Measurements from ENCODE around the gene DENND5B.
"Not testable (repeated sequence)": the region's sequence is repeated elsewhere in the genome, so short reads cannot be mapped to it uniquely, and the experiment has no call there.

The DENND5B gene

GRCh38 chr12:31440586-31440985 lies 150.3 kb downstream of the DENND5B start:
- Mint-ChIP-seq H3K27ac (no peak overlapping the region), H3K4me1 (no peaks in the 10 kb centered on the region), H3K9me3 (no peaks in the 10 kb centered on the region), H3K36me3 (no peaks in the 10 kb centered on the region), H3K4me3 (no peak overlapping the region)
- DNase-seq (ENCODE audit: low spot score in 2 of 2) = no peak
- ATAC-seq = no peak

GRCh38 chr12:31440134-31440533 lies 150.8 kb downstream of the DENND5B start:
- ATAC-seq (no peak), DNase-seq (ENCODE audit: low spot score in 2 of 2) (no peak)
- Mint-ChIP-seq H3K4me1 (no peaks in the 10 kb centered on the region), H3K27ac (no peak overlapping the region), H3K9me3 (no peaks in the 10 kb centered on the region), H3K36me3 (no peaks in the 10 kb centered on the region), H3K4me3 (no peak overlapping the region)

GRCh38 chr12:31431721-31432240 lies 159.2 kb downstream of the DENND5B start:
- no peak overlapping the region for H3K4me3 Mint-ChIP-seq
- H3K27ac Mint-ChIP-seq = no peak overlapping the region
- H3K4me1 Mint-ChIP-seq = no peaks in the 10 kb centered on the region
- DNase-seq (ENCODE audit: low spot score in 2 of 2) (no peak), ATAC-seq (no peak)
- no peaks in the 10 kb centered on the region for H3K9me3 Mint-ChIP-seq
- no peaks in the 10 kb centered on the region for H3K36me3 Mint-ChIP-seq

- Mint-ChIP-seq H3K9me3 (no peaks in the 10 kb centered on the region), H3K27ac (no peak overlapping the region), H3K4me3 (no peak overlapping the region), H3K36me3 (no peaks in the 10 kb centered on the region), H3K4me1 (no peaks in the 10 kb centered on the region)
- DNase-seq (ENCODE audit: low spot score in 2 of 2) = no peak
- ATAC-seq = no peak
Measured at GRCh38 chr12:31423405-31423804, 167.5 kb downstream of the DENND5B start.

- Mint-ChIP-seq H3K27ac (no peak overlapping the region), H3K4me3 (no peak overlapping the region), H3K9me3 (no peaks in the 10 kb centered on the region), H3K36me3 (no peaks in the 10 kb centered on the region), H3K4me1 (no peaks in the 10 kb centered on the region)
- ATAC-seq = no peak
- DNase-seq (ENCODE audit: low spot score in 2 of 2) = no peak
Measured at GRCh38 chr12:31412292-31412801, 178.6 kb downstream of the DENND5B start.

GRCh38 chr12:31408763-31409162 lies 182.2 kb downstream of the DENND5B start:
- no peaks in the 10 kb centered on the region for H3K4me1 Mint-ChIP-seq
- H3K4me3 Mint-ChIP-seq = no peak overlapping the region
- no peak for DNase-seq (ENCODE audit: low spot score in 2 of 2)
- ATAC-seq = no peak
- no peaks in the 10 kb centered on the region for H3K9me3 Mint-ChIP-seq
- no peak overlapping the region for H3K27ac Mint-ChIP-seq
- H3K36me3 Mint-ChIP-seq = no peaks in the 10 kb centered on the region

- H3K4me3 Mint-ChIP-seq = no peak overlapping the region
- no peaks in the 10 kb centered on the region for H3K9me3 Mint-ChIP-seq
- no peak overlapping the region for H3K27ac Mint-ChIP-seq
- ATAC-seq (no peak), DNase-seq (ENCODE audit: low spot score in 2 of 2) (no peak)
- no peaks in the 10 kb centered on the region for H3K36me3 Mint-ChIP-seq
- no peaks in the 10 kb centered on the region for H3K4me1 Mint-ChIP-seq
Measured at GRCh38 chr12:31407562-31407961, 183.4 kb downstream of the DENND5B start.

- H3K36me3 Mint-ChIP-seq = no peaks in the 10 kb centered on the region
- H3K4me3 Mint-ChIP-seq = no peak overlapping the region
- no peak for DNase-seq (ENCODE audit: low spot score in 2 of 2)
Measured at GRCh38 chr12:31406345-31406744, 184.6 kb downstream of the DENND5B start.

GRCh38 chr12:31405021-31405420 lies 185.9 kb downstream of the DENND5B start:
- no peak for DNase-seq (ENCODE audit: low spot score in 2 of 2)
- no peak overlapping the region for H3K4me3 Mint-ChIP-seq
- H3K4me1 Mint-ChIP-seq = no peaks in the 10 kb centered on the region
- H3K27ac Mint-ChIP-seq = no peak overlapping the region
- H3K9me3 Mint-ChIP-seq = no peaks in the 10 kb centered on the region
- no peaks in the 10 kb centered on the region for H3K36me3 Mint-ChIP-seq
- no peak for ATAC-seq

More at GRCh38 chr12:31406345-31406744, 184.6 kb downstream of the DENND5B start:
- no peak for ATAC-seq
- H3K9me3 Mint-ChIP-seq = no peaks in the 10 kb centered on the region
- no peak overlapping the region for H3K27ac Mint-ChIP-seq
- H3K4me1 Mint-ChIP-seq = no peaks in the 10 kb centered on the region

- H3K36me3 Mint-ChIP-seq, H3K4me1 Mint-ChIP-seq, H3K9me3 Mint-ChIP-seq, H3K4me3 Mint-ChIP-seq, H3K27ac Mint-ChIP-seq: not testable (repeated sequence)
- DNase-seq (ENCODE audit: low spot score in 2 of 2) (peak; percentile 6 to 54), ATAC-seq (peak; percentile 95)
Measured at GRCh38 chr12:31403099-31403607, 187.8 kb downstream of the DENND5B start.

- no peak for DNase-seq (ENCODE audit: low spot score in 2 of 2)
- no peak overlapping the region for H3K4me3 Mint-ChIP-seq
- H3K27ac Mint-ChIP-seq = no peak overlapping the region
- H3K9me3 Mint-ChIP-seq = no peaks in the 10 kb centered on the region
- ATAC-seq = no peak
- no peaks in the 10 kb centered on the region for H3K36me3 Mint-ChIP-seq
- no peaks in the 10 kb centered on the region for H3K4me1 Mint-ChIP-seq
Measured at GRCh38 chr12:31393004-31393550, 197.9 kb downstream of the DENND5B start.

GRCh38 chr12:31390991-31391390 lies 199.9 kb downstream of the DENND5B start:
- DNase-seq (ENCODE audit: low spot score in 2 of 2) (no peak), ATAC-seq (no peak)
- Mint-ChIP-seq H3K9me3 (no peaks in the 10 kb centered on the region), H3K36me3 (no peaks in the 10 kb centered on the region), H3K27ac (no peak overlapping the region), H3K4me3 (no peak overlapping the region), H3K4me1 (no peaks in the 10 kb centered on the region)

GRCh38 chr12:31388713-31389112 lies 202.2 kb downstream of the DENND5B start:
- Mint-ChIP-seq H3K36me3 (no peaks in the 10 kb centered on the region), H3K9me3 (no peaks in the 10 kb centered on the region), H3K4me3 (no peak overlapping the region), H3K4me1 (no peaks in the 10 kb centered on the region), H3K27ac (no peak overlapping the region)
- DNase-seq (ENCODE audit: low spot score in 2 of 2) (no peak), ATAC-seq (no peak)

- Mint-ChIP-seq H3K9me3 (no peaks in the 10 kb centered on the region), H3K4me1 (no peaks in the 10 kb centered on the region), H3K4me3 (no peak overlapping the region), H3K36me3 (no peaks in the 10 kb centered on the region), H3K27ac (no peak overlapping the region)
- ATAC-seq (no peak), DNase-seq (ENCODE audit: low spot score in 2 of 2) (no peak)
Measured at GRCh38 chr12:31387466-31387865, 203.5 kb downstream of the DENND5B start.

- no peak for ATAC-seq
- DNase-seq (ENCODE audit: low spot score in 2 of 2) = no peak
- H3K27ac Mint-ChIP-seq = no peak overlapping the region
- H3K9me3 Mint-ChIP-seq = no peaks in the 10 kb centered on the region
- no peak overlapping the region for H3K4me3 Mint-ChIP-seq
- H3K4me1 Mint-ChIP-seq = no peaks in the 10 kb centered on the region
- no peaks in the 10 kb centered on the region for H3K36me3 Mint-ChIP-seq
Measured at GRCh38 chr12:31387011-31387410, 203.9 kb downstream of the DENND5B start.

- no peak overlapping the region for H3K27ac Mint-ChIP-seq
- no peaks in the 10 kb centered on the region for H3K4me1 Mint-ChIP-seq
- DNase-seq (ENCODE audit: low spot score in 2 of 2) (no peak), ATAC-seq (no peak)
- no peaks in the 10 kb centered on the region for H3K36me3 Mint-ChIP-seq
- H3K4me3 Mint-ChIP-seq = no peak overlapping the region
- H3K9me3 Mint-ChIP-seq = no peaks in the 10 kb centered on the region
Measured at GRCh38 chr12:31386364-31386777, 204.6 kb downstream of the DENND5B start.

All from stimulated activated effector memory CD8-positive, alpha-beta T cell treated with anti-CD3 and anti-CD28 coated beads, Interleukin-12 subunit alpha, Interleukin-12 subunit beta, amount 100 ng/mL, for 72 hours (primary cell).